Left ventricle myocardium superior (tissue), 1 donor: ENCODE data around the gene PLA2G2A. TPM values are rescaled to one million over a fixed set of nuclear protein-coding genes. Genes with fewer than 3 reads are reported as not detected.
"Not testable (repeated sequence)": the region's sequence is repeated elsewhere in the genome, so short reads cannot be mapped to it uniquely, and the experiment has no call there.

Source experiments
- ATAC-seq: fragments of 200-7000 bp; cut with Tn5 transposase; one replicate; pipeline ENCODE4 v1.9.1; 2020; ENCODE audit warnings: mild to moderate bottlenecking, moderate library complexity
- DNase-seq: peaks from one replicate; pipeline ENCODE4 v3.0.0-alpha.2; 2020
- intact Hi-C: fragments of 100-400 bp; cut with micrococcal nuclease; formaldehyde crosslinking; loops from one replicate; pipeline ENCODE4 v1.11.0; 2022
- total RNA-seq: library from RNA; stranded (reverse); fragmentation: NEBNext Ultra II Directional; extraction: Animal tissue kit (Norgen Biotek cat#: 25700); gene quantifications from one replicate; pipeline ENCODE4 v1.2.1, GENCODE V29; 2021
- donor health status: DM: no; HTN: yes; CAD: no; lungs with severe emphysema.

PLA2G2A gene
- total RNA-seq, 1 donor from 2014 or later, result 82.2 TPM

DNA sequence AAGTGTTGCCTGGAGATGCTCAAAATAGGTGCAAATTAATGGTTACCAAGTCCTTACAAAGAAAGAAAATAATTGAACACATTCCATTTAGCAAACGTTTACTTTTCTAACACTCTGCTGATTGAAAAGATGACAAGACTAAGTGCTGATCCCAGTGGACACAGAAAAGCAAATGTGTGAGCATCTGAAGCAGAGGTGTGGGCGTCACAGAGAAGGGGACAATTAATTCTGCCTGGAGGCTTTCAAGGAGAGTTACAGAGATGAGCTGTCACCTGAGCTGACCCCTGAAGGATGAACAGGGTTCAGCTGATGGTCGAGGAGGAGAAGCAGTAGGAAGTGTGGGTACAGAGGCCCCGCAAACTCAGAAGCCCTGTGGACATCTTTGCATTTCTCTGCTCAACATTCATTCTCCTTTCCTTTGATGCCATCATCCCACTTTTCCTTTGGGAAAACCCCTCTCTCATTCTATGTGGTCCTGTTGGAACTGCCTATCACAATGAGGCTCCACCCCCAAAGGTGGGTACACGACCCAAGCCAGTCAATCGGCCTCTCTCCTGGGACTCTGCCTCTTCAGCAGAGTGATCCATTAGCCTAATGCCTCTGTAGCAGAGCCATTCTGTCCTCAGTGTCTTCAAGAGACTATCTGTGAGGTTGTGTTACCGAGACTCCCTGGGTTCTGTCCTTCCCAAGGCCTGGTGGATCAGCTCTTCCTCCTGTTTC is 38.8 kb downstream of the PLA2G2A start:
- DNase-seq (no peak), ATAC-seq (no peak)
- intact Hi-C loops, result no loop called here

DNA sequence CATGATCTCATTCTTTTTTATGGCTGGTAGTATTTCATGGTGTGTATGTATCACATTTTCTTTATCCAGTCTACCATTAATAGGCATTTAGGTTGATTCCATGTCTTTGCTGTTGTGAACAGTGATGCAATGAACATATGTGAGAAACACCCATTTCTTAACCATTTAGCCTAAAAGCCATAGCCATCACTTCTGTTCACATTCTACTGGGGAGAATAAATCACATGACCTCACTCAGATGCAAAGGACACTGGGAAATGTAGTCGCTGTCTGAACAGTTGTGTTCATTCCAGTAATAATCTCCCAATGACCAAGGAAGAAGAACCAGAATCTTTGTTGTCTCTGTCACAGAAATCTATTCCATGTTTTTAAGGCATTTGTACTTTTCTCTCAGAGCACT is 40.9 kb downstream of the PLA2G2A start:
- intact Hi-C loops, result no loop called here

DNA sequence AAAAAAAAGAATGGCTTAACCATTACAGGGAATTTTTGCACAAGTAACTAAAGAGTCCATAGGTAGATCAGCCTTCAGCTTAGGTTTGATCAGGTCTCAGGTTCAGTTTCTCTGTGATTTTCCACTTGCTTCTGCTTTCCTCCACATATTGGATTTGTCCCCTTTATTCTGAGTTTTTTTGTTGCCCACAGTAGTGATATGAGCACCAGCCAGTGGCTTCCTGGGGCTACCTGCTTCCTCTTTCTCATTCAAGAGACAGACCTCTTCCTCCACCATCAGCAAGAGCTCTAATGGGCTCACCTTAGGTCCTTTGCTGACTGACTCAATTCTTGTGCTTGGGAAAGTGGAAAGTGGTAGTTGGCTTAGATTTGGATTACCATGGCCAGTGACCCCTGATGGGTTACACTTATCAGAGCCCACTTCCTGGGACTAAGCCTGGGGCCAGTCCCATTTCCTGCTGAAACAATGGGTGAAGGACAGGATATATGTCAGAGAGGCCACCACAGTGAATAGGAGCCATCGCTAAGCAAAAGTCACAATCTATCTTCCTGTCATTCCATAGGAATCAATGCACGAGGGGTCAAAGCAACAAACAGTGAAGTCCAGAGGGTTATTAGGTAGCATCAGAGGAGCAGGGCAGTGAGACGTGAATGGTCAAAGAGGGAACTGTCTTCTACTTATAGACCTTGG is 43.2 kb downstream of the PLA2G2A start:
- ATAC-seq (no peak), DNase-seq (no peak)
- intact Hi-C loops, result no loop called here

More for the DNA sequence above, 40.9 kb downstream of the PLA2G2A start:
- DNase-seq (no peak), ATAC-seq (no peak)

DNA sequence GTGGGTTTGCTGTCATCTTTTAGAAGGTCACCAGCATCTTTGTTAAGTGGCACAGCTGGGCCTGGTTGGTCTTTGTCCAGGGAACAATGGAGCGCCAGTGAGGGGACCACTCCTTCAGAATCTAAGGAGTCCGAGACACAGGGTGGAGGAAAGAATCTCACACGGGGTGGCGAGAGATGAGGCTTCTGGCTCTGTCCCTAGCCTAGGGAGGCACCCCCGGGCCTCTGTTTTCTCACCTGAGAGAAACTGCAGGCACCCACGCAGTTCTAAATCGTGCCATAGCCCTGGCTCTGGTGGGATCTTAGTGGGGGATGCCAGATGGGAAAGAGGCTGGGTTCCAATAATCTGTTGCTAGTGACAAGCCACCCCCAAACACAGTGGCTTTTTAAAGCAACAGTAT is 45.1 kb downstream of the PLA2G2A start:
- intact Hi-C loops, result no loop called here
- no peak for DNase-seq
- ATAC-seq, result no peak

DNA sequence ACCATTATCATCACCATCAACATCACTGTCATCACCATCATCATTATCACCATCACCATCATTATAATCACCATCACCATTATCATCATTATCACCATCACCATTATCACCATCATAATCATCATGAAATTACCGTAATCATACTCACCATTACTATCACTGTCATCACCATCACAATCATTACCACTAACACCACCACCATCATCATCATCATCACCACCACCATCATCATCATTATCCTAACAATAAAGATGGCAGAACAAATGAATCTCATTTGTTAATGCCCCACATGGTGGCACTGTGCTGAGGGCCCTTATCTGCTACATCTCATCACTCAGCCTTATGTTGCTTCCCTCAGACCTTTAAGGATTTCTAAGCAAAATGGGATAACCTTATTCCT is 46.6 kb downstream of the PLA2G2A start:
- intact Hi-C loops, result no loop called here
- DNase-seq (no peak), ATAC-seq (no peak)

DNA sequence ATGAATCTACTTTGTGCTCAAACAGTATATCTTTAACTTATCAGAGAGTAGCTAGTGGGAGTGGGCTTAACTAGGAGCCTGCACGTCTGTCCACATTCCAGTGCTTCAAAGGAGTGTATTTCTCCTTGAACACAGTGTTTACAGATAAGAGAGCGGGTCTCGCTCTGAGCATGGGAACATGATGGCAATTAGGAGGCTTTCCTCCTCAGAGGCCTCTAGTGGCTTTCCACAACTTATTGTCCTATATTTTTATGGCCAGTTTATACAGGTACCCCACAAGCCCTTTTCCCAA is 52.3 kb downstream of the PLA2G2A start:
- ATAC-seq, DNase-seq, intact Hi-C loops: not testable (repeated sequence)

DNA sequence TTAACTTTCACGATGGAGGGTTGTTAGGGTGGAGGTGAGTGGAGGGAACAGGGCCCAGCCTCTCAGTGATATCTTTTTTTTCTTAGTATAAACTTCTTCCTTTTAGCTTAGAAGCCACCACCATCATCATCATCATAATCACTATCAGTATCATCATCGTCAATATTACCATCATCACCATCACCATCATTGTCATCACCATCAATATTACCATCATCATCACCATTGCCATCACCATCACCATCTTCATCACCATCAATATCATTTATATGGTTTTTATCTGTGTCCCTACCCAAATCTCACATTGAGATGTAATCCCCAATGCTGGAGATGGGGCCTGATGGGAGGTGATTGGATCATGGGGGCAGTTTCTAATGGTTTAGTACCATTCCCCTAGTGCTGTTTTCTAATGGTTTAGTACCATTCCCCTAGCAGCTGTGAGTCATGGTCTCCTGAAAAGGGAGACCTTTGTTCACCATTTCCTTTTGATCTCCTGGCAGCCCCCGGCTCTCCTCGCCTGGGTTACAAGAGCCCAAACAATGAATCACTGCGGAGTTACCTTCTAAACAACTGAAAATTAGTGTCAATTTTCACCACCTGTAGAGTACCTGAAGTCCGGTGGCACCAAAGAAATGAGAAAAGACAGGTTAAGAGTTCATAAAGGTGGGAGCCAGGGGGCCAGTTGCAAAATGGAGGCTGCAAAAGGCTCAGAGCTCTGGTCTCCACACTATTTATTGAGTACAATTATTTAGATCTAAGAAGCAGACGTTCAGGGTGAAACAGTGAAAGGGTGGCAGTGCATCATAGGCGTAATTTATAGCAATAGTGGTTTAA is 52.9 kb downstream of the PLA2G2A start:
- ATAC-seq (no peak), DNase-seq (no peak)
- intact Hi-C loops, result no loop called here

Other genes starting within 250 kb of the PLA2G2A start
- gene TMCO4, start 179.7 kb downstream of the PLA2G2A start, total RNA-seq, result 8.9 TPM
- not detected for gene RNF186, start 164.3 kb downstream of the PLA2G2A start, total RNA-seq
- gene OTUD3, start 97.2 kb downstream of the PLA2G2A start, total RNA-seq, result 3.7 TPM
- gene PLA2G2E, start 56.0 kb downstream of the PLA2G2A start, total RNA-seq, result not detected
- gene PLA2G5, start 90.6 kb upstream of the PLA2G2A start, total RNA-seq, result 47.1 TPM
- gene PLA2G2D, start 139.9 kb upstream of the PLA2G2A start, total RNA-seq, result not detected
- not detected for gene PLA2G2F, start 159.7 kb upstream of the PLA2G2A start, total RNA-seq
- 0.92 TPM for gene UBXN10, start 206.5 kb upstream of the PLA2G2A start, total RNA-seq
- gene PLA2G2C, start 206.9 kb upstream of the PLA2G2A start, total RNA-seq, result not detected